AG08395 (cell line): ENCODE data around the gene CENPK.
"Not testable (repeated sequence)": the region's sequence is repeated elsewhere in the genome, so short reads cannot be mapped to it uniquely, and the experiment has no call there.

ENCODE experiments used
- DNase-seq: peaks from one replicate; pipeline ENCODE4 v3.0.0; 2012; ENCODE audit warnings: mixed read lengths, low spot score

CENPK gene

DNA sequence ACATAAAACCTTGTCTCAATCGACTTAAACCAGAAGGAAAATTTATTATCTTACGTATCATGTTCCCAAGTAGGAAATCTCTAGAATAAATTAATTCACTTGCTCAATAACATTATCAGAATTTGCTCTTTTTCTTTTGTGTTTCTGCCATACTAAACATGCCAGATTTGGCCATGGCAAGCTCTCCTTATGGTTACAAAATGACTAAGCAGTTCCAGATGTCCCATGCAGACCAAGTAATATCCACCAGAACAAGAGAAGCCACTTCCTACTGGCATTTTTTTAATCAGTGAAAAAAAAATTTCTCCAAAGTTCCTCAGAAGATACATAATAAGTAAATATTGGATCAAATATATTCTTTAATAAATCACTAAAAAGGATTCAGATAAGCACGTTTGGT, 56.0 kb downstream of the CENPK start:
- DNase-seq: peak; percentile 74

- no peak for DNase-seq
Measured at GRCh38 chr5:65489119-65489518, 73.8 kb downstream of the CENPK start.

- DNase-seq: not testable (repeated sequence)
Measured at GRCh38 chr5:65488038-65488687, 74.8 kb downstream of the CENPK start.

GRCh38 chr5:65486803-65487202, 76.2 kb downstream of the CENPK start:
- not testable (repeated sequence) for DNase-seq

GRCh38 chr5:65485405-65485804, 77.6 kb downstream of the CENPK start:
- no peak for DNase-seq

- peak; percentile 45 for DNase-seq
Measured at GRCh38 chr5:65483546-65484346, 79.2 kb downstream of the CENPK start.

- DNase-seq: peak; percentile 17
Measured at GRCh38 chr5:65482736-65483545, 80.0 kb downstream of the CENPK start.

DNA sequence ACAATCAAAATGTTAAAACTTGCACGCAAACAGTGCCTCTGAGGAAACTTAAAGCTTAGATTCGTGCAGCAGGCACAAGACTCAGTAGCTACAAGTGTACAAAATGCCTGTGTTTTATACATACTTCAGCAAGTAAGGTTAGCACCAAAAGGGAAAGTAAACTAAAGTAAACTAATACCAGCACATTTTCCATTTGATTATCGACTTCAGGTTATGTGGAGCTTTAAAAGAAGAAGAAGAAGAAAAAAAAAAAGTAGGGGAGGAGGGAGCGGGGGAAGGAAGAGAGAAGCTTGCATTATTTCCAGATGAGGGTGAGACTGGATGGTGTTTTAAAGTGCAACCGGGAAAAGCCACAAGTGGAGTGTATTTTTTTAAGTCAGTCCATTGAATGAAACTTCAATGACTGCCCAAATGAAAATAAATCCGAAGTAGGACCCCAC, 80.7 kb downstream of the CENPK start:
- DNase-seq: no peak

DNA sequence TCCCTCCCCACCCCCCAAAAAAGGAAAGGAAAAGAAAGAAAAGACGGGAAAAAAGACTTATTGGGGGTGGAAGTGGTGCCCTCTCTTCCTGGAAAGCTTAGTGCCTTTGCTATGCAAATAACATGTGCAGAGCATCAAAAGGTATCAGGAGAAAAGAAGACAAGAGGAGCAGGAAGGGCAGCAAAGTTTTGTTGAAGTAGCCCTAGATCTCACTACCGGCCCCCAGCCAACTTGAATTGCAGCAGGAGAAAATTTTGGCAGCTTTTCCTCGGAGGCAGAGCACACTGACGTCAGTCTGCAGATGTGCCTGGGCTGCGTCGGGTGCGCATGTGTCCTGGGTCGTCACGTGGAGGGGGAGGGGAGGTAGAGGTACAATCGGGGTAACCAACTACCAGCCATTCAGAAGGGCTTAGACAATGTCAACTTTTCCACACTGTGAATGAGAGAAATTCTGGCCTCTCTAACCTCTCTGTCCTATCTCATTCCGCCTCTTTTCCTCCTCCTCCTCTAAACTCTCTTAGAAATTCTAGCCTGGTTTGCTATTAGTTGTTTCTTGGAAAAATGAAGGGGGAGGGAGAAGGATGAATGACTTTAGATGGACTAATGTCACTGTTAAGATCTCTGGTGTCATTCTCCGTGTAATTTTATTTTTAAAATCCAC, 81.2 kb downstream of the CENPK start, which contains the start of gene ADAMTS6:
Gene ADAMTS6 (minus strand): TSS at position 286 of the 661 bp plus-strand sequence. CDS start 8,247 bp downstream, outside the sequence.
- peak; percentile 89 for DNase-seq

DNA sequence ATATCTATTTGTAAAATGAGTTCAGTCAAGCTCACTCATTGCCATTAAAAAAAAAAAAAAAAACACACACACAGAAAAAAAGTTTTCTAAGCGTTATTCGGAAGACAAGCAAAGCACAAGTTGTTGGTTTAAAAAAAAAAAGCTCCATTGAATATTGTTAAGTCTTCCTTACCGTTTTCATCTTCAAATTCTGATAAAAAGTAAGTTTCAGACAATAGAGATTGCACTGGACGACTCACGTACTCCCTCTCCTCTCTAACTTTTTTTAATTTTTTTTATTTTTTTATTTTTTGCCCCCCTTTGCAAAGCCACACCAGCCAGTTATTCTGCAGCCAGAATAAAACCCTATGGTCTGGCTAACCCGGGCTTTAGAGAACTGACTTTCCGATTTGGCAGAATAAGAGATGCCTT, 81.8 kb downstream of the CENPK start:
- DNase-seq: no peak

DNA sequence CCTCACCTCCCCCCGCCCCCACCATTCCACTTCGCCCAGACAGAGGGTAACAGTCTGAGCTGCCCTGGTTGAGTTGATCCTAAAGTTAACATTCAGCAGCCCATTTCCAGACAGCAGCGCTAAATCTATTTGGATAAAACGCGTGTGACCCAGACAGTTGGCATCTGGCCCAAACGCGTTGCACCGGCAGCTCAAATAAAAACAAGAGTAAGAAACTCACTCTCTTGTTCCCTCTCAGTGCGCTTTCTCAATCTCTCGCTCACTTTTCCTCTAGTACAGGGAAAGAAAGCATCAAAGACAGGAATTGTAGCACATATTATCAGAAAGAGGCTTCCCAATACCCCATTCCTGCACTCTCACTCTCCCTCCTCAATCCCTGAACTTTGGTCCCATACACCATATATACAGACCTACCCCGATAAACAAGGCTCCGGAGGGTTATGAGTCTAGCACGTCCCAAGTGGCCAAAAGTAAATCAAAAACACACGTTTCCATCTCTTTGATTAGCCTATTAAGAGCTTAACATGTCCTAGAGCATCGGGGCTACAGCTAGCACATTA, 82.6 kb downstream of the CENPK start:
- peak; percentile 24 for DNase-seq

DNA sequence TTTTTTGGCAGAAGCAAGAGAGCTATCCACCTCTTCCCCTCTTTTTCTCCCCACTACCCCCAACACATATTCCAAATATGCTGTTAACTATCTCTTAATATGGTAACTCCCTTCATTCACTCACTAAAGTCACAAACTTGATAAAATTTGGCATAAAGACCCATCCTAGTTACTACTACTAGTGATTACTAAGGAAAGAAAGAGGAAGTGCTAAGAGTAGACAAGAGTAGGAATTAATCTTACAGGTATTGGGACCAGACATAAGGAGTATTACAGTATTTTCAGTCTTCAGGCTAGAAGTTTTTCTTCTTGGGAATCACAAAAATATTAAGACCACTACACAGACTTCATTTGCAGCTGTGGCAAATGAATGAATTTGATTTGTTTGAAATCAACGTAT, 83.4 kb downstream of the CENPK start:
- no peak for DNase-seq

GRCh38 chr5:65478336-65478735, 84.6 kb downstream of the CENPK start:
- no peak for DNase-seq

DNA sequence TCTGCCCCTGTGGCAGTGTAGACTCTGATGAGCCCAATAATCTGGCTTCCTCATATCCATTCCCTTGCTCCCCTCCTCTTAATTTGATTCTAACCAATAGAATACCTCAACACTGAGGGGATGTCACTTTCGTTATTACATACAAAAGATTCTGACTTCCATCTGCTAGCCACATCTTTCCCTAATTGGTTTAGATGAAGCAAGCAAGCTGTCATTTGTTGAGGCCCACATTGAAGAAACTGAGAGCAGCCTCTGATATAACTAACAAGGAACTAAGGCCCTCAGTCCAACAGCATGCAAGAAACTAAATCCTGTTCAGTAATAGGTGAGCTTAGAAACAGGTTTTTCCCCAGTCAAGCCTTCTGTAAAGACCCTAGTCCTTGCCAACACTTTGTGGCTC, 87.1 kb downstream of the CENPK start:
- DNase-seq: no peak

- no peak for DNase-seq
Measured at GRCh38 chr5:65475336-65475735, 87.6 kb downstream of the CENPK start.

DNA sequence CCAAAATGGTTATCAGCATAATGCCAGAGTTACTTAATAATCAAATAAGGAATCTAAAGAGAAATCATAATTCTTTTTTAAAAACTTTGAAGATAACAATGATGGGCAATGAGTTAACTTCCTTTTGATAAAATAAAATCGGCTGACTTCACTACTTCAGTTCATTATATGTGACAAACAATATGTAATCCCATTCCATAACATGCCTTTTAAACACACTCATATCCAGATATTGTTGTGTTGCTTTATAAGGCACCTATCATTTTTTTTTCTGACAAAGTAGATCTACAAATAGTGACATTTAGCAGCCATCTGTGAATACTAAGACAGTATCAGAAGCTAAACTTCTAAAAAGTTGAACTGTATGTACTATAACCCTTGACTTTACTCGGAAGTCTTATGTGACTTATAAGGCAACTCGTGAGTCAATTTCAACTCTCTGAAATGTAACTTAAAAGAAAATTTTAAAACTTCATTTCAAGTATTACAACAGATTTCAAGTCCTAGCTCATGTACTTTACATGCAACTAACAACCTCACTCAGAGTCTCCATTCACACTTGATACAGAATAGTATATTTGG, 88.7 kb downstream of the CENPK start:
- no peak for DNase-seq

DNA sequence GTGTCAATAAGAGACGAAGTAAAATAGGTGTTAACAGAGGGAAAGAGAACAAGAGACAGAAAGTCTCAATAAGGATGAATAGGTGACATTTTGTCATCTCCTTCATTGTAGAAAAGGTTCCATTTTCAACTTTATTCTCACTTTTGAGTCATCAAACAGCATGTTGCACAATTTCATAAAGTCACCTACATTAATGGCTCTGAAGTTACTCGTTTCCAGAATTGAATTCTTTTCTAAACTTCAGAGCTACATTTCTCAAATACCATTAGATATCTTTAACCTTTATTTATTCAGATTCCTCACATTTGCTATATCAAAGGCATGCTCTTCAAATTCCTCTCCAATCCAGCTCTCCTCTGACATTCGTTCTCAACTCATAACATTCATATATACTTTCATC, 94.3 kb downstream of the CENPK start:
- DNase-seq: peak; percentile 7
